ENCODE data around the gene CD2BP2.
A peak's percentile ranks its signal among the peaks of the same experiment; 100 is the strongest.

DNA sequence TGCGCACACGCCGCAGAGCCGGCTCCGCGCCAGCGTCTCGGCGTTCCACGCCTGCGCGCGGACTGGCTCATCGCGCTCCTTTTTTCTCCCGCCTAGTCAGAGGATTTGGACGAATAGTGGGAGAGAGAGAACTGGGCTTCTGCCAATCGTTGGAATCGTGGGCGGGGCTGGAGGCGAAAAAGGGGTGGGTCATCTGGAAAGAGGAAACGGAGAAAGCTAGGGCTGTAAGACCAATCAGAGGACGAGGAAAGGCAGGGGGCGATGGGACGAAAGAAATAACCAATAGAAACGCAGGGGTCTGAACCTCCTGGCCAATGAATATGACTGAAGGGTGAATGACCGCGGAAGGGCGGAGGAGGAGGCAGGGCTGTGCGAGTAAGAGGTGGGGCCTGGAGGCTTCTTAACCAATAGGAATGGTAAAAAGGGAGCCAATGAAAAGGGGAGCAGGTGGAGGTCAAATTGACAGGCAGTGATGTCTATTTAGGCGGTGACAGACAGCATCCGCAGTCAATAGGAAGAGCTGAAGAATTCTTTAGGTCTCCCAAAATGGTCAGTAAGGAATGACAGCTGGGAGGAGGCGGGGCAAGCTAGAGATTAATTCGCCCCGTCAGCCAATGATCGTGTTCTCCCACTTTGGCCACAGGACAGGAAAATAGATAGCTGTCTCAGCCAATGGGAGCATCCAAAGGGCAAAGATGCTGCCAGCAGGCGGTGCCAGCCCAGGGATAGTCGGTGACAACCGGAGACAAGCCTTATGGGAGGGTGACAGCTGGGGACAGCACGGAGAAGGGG is 15.5 kb upstream of the CD2BP2 start, which contains the start of gene TBC1D10B:
- TF ChIP-seq, protein P1, sequence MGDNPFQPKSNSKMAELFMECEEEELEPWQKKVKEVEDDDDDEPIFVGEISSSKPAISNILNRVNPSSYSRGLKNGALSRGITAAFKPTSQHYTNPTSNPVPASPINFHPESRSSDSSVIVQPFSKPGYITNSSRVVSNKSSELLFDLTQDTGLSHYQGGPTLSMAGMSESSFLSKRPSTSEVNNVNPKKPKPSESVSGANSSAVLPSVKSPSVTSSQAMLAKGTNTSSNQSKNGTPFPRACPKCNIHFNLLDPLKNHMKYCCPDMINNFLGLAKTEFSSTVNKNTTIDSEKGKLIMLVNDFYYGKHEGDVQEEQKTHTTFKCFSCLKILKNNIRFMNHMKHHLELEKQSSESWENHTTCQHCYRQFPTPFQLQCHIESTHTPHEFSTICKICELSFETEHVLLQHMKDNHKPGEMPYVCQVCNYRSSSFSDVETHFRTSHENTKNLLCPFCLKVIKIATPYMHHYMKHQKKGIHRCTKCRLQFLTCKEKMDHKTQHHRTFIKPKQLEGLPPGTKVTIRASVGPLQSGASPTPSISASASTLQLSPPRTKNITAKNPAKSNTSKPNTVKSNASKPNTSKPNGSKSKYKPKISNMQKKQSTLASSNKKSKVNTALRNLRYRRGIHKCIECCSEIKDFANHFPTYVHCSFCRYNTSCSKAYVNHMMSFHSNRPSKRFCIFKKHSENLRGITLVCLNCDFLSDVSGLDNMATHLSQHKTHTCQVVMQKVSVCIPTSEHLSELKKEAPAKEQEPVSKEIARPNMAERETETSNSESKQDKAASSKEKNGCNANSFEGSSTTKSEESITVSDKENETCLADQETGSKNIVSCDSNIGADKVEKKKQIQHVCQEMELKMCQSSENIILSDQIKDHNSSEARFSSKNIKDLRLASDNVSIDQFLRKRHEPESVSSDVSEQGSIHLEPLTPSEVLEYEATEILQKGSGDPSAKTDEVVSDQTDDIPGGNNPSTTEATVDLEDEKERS (CRISPR knock-in tag; IDR thresholded peaks at IDR 0.05): no peak
- TF ChIP-seq, protein P2, sequence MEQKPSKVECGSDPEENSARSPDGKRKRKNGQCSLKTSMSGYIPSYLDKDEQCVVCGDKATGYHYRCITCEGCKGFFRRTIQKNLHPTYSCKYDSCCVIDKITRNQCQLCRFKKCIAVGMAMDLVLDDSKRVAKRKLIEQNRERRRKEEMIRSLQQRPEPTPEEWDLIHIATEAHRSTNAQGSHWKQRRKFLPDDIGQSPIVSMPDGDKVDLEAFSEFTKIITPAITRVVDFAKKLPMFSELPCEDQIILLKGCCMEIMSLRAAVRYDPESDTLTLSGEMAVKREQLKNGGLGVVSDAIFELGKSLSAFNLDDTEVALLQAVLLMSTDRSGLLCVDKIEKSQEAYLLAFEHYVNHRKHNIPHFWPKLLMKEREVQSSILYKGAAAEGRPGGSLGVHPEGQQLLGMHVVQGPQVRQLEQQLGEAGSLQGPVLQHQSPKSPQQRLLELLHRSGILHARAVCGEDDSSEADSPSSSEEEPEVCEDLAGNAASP (CRISPR knock-in tag; IDR thresholded peaks at IDR 0.05; ENCODE audit: borderline replicate concordance): peak; percentile 67; the same call in 1 of the 2 replicates
- TF ChIP-seq, protein P3, sequence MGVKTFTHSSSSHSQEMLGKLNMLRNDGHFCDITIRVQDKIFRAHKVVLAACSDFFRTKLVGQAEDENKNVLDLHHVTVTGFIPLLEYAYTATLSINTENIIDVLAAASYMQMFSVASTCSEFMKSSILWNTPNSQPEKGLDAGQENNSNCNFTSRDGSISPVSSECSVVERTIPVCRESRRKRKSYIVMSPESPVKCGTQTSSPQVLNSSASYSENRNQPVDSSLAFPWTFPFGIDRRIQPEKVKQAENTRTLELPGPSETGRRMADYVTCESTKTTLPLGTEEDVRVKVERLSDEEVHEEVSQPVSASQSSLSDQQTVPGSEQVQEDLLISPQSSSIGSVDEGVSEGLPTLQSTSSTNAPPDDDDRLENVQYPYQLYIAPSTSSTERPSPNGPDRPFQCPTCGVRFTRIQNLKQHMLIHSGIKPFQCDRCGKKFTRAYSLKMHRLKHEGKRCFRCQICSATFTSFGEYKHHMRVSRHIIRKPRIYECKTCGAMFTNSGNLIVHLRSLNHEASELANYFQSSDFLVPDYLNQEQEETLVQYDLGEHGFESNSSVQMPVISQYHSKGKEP (CRISPR knock-in tag; IDR thresholded peaks at IDR 0.05): no peak
- TF ChIP-seq SP140L (CRISPR knock-in tag; IDR thresholded peaks at IDR 0.05; ENCODE audit: borderline replicate concordance) (0 out of 2 replicates have a peak, but pooled peaks have one; percentile 15), SUZ12 (IDR thresholded peaks at IDR 0.05; ENCODE audit: low read depth, low read length) (no peak), ZBTB21 (CRISPR knock-in tag; IDR thresholded peaks at IDR 0.05) (no peak)
- TF ChIP-seq, protein P4, sequence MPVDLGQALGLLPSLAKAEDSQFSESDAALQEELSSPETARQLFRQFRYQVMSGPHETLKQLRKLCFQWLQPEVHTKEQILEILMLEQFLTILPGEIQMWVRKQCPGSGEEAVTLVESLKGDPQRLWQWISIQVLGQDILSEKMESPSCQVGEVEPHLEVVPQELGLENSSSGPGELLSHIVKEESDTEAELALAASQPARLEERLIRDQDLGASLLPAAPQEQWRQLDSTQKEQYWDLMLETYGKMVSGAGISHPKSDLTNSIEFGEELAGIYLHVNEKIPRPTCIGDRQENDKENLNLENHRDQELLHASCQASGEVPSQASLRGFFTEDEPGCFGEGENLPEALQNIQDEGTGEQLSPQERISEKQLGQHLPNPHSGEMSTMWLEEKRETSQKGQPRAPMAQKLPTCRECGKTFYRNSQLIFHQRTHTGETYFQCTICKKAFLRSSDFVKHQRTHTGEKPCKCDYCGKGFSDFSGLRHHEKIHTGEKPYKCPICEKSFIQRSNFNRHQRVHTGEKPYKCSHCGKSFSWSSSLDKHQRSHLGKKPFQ (CRISPR knock-in tag; IDR thresholded peaks at IDR 0.05; ENCODE audit: insufficient replicate concordance): no peak
